ENCODE data around the gene HCN2. TPM values are rescaled to one million over a fixed set of nuclear protein-coding genes. Genes with fewer than 3 reads are reported as not detected.

The HCN2 gene
- total RNA-seq, 2 donors from 2014 or later = 0.14 to 8.5 TPM

- no peak for DNase-seq (ENCODE audit: low spot score)
- Histone ChIP-seq H3K36me3 (no peaks in the 10 kb centered on the region), H3K4me1 (replicated peaks) (no peaks in the 10 kb centered on the region), H3K4me3 (peak overlapping the region; percentile 59 to 89), H3K27ac (peak overlapping the region; percentile 0 to 54), H3K9me3 (no peaks in the 10 kb centered on the region), H3K27me3 (replicated peaks; ENCODE audit: insufficient read depth) (no peaks in the 10 kb centered on the region)
- intact Hi-C loops (cut with DNase I) = no loop called here
- TF ChIP-seq, protein P1, sequence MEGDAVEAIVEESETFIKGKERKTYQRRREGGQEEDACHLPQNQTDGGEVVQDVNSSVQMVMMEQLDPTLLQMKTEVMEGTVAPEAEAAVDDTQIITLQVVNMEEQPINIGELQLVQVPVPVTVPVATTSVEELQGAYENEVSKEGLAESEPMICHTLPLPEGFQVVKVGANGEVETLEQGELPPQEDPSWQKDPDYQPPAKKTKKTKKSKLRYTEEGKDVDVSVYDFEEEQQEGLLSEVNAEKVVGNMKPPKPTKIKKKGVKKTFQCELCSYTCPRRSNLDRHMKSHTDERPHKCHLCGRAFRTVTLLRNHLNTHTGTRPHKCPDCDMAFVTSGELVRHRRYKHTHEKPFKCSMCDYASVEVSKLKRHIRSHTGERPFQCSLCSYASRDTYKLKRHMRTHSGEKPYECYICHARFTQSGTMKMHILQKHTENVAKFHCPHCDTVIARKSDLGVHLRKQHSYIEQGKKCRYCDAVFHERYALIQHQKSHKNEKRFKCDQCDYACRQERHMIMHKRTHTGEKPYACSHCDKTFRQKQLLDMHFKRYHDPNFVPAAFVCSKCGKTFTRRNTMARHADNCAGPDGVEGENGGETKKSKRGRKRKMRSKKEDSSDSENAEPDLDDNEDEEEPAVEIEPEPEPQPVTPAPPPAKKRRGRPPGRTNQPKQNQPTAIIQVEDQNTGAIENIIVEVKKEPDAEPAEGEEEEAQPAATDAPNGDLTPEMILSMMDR (IDR thresholded peaks at IDR 0.05) = no peak
- no peak for TF ChIP-seq POLR2A (IDR thresholded peaks at IDR 0.05)
- TF ChIP-seq POLR2AphosphoS5 (IDR thresholded peaks at IDR 0.05) = no peak
- 4% methylated on average over 34 of the region's 35 CpGs for WGBS
These were observed 42.9 kb downstream of the HCN2 start for GRCh38 chr19:632579-633067.

DNA sequence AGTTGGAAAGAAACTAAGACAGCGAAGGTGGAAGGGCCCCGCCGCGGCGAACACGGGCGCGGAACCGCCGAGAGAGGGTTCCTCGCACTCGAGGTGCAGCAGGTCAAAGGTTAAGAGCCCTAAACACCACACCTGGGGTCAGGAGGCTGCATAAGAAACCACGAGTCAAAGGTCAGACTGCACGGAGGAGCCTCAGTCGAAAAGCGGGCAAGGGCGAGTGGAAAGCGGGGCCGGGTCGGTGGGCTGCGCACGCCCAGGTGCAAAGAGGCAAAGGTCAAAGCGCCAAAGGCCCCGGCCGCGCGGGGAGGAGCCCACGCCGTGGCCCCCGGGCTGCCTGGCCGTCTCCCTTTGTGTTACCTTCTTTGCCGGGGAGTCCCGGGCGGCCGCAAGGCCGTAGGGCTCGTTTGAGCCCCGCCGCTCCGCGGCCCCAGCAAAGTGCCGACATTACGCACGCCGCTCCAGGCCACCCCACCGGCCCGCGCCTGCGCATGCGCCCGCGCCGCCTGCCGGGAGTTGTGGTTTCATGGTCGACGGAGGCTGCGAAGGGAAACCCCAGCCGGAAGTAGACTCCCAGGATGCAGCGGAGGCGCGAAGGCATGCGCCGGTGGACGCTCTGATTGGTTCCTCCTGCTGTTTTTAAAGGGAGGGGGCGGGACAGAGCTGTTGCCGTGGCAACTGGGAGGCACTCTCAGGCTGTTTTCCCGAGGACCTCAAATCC is 43.5 kb downstream of the HCN2 start, which contains the start of gene POLRMT:
Gene POLRMT (minus strand): TSS at position 470 of the 718 bp plus-strand sequence. CDS start 25 bp downstream, at position 445.
- WGBS = under 1% methylated on average over 61 of the region's 67 CpGs
- H3K4me1 ChIP-seq (replicated peaks) = no peaks in the 10 kb centered on the region
- peak within 1 kb of the TSS; percentile 59 to 89 for H3K4me3 ChIP-seq
- no peaks in the 10 kb centered on the region for H3K9me3 ChIP-seq
- no peaks in the 10 kb centered on the region for H3K36me3 ChIP-seq
- H3K27me3 ChIP-seq (replicated peaks; ENCODE audit: insufficient read depth) = no peaks in the 10 kb centered on the region
- intact Hi-C loops (cut with DNase I) = no loop called here
- peak; percentile 97 for DNase-seq (ENCODE audit: low spot score)
- TF ChIP-seq, protein P1 (IDR thresholded peaks at IDR 0.05) = peak in 3 of 4 experiments; percentile 26 to 72 (median 26)
- TF ChIP-seq POLR2AphosphoS5 (IDR thresholded peaks at IDR 0.05) (peak; percentile 96), POLR2A (IDR thresholded peaks at IDR 0.05) (peak; percentile 19)
- peak within 1 kb of the TSS; percentile 0 to 54 for H3K27ac ChIP-seq

DNA sequence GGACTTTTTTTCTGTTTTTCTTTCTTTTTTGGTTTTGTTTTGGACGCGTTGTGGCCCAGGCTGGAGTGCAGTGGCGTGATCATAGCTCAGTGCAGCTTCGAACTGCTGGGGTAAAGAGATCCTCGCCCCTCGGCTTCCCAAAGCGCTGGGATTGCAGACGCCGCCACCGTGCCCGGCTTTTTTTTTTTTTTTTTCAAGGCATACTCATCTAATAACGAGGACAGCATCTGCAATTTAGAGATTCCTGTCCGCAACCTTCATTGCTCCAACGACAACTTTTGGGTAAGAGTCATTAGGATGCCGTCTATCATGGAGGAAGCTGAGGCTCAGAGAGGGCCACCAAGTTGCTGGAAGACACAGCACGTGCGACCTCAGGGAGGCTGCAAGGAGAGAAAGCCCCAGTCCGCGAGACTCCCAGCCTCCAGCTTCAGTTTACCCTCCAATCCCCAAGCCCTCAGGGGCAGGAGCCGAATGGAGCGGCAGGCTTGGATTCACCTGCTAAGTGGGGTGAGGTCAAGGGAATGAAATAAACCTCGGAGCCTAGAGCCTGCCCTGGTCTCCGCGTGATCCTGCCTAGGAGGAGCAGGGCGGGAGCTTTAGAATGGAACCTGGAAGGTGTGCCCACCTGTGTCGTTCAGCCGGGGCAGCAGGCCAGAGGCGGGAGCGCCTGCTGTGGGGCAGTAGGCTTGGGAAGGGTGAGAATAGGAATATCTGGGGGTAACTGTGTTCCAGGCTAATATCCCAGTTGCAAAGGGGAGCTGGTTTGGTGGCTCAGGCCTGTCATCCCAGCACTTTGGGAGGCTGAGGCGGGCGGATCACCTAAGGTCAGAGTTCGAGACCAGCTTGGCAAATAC is 44.3 kb downstream of the HCN2 start:
- no peak for DNase-seq (ENCODE audit: low spot score)
- H3K36me3 ChIP-seq = no peaks in the 10 kb centered on the region
- 18% methylated on average over 32 of the region's 32 CpGs for WGBS
- TF ChIP-seq, protein P1 (IDR thresholded peaks at IDR 0.05) = no peak
- no peak for TF ChIP-seq POLR2A (IDR thresholded peaks at IDR 0.05)
- no peak for TF ChIP-seq POLR2AphosphoS5 (IDR thresholded peaks at IDR 0.05)
- no peaks in the 10 kb centered on the region for H3K27me3 ChIP-seq (replicated peaks; ENCODE audit: insufficient read depth)
- H3K4me3 ChIP-seq = peak overlapping the region; percentile 59 to 89
- H3K9me3 ChIP-seq = no peaks in the 10 kb centered on the region
- no peaks in the 10 kb centered on the region for H3K4me1 ChIP-seq (replicated peaks)
- H3K27ac ChIP-seq = peak overlapping the region in 1 of 2 donors; percentile 50
- intact Hi-C loops (cut with DNase I) = no loop called here

- H3K27me3 ChIP-seq (replicated peaks; ENCODE audit: insufficient read depth) = no peaks in the 10 kb centered on the region
- H3K27ac ChIP-seq = no peak overlapping the region
- 91% methylated on average over 16 of the region's 16 CpGs for WGBS
- H3K4me1 ChIP-seq (replicated peaks) = no peaks in the 10 kb centered on the region
- no peak for DNase-seq (ENCODE audit: low spot score)
- TF ChIP-seq POLR2AphosphoS5 (IDR thresholded peaks at IDR 0.05) (no peak), POLR2A (IDR thresholded peaks at IDR 0.05) (no peak)
- TF ChIP-seq, protein P1 (IDR thresholded peaks at IDR 0.05) = no peak
- no peaks in the 10 kb centered on the region for H3K36me3 ChIP-seq
- intact Hi-C loops (cut with DNase I) = no loop called here
- H3K9me3 ChIP-seq = no peaks in the 10 kb centered on the region
- H3K4me3 ChIP-seq = no peak overlapping the region
These were observed 45.4 kb downstream of the HCN2 start for GRCh38 chr19:634975-635652.

All from prostate gland (tissue), 2 donors.